Measurements from ENCODE around the gene SUMO2. TPM values are rescaled to one million over a fixed set of nuclear protein-coding genes. Genes with fewer than 3 reads are reported as not detected.

Gene SUMO2
- total and polyA plus RNA-seq, 2 of the 13 experiments (the other 11 are each of a cell fraction or from before 2014, with no cell fraction given): 337 to 553 TPM

DNA sequence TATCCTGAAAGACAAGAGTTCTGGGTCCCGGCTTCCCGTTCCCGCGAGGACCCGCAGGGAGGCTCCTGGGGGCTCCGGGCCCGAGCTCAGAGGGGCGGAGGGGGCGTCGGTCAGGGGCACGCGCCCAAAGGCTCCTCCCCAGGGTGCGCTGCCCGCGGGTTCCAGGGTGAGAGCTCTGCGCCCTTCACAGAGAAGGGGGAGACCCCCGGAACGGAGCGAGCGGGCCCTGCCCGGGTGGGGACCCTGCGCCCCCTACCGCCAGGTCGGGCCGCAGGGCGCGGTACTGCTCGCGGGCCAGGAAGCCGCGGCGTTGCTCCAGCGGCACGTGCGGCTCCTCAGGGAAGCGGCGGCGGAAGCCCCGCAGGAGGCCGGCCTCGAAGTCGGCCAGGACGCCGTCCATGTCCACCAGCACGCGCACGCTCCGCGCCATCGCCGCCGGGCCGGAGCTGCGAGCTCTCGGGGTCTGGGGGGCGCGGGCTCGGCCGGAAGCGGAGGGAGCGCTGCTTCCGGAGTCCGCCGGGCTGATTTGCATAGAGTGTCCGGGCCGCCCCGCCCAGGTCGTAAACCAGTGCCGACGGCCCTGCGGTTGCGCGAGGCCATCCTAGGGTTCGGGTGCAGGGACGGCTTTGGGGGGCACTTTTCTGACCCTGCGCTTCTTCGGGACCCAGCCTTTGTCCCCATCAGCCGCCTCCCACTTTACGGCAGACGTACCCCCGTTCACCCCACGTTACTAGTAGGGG, 51.3 kb downstream of the SUMO2 start, which contains the start of gene NT5C (continued):
- TF ChIP-seq, protein P1, sequence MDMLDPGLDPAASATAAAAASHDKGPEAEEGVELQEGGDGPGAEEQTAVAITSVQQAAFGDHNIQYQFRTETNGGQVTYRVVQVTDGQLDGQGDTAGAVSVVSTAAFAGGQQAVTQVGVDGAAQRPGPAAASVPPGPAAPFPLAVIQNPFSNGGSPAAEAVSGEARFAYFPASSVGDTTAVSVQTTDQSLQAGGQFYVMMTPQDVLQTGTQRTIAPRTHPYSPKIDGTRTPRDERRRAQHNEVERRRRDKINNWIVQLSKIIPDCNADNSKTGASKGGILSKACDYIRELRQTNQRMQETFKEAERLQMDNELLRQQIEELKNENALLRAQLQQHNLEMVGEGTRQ (IDR thresholded peaks at IDR 0.05; ENCODE audit: low read depth, low read length): no peak
- TF ChIP-seq, protein P1 (CRISPR knock-in tag; IDR thresholded peaks at IDR 0.05; ENCODE audit: borderline replicate concordance): no peak
- TF ChIP-seq, protein P2, sequence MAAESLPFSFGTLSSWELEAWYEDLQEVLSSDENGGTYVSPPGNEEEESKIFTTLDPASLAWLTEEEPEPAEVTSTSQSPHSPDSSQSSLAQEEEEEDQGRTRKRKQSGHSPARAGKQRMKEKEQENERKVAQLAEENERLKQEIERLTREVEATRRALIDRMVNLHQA (CRISPR knock-in tag; IDR thresholded peaks at IDR 0.05): no peak
- TF ChIP-seq KLF6 (CRISPR knock-in tag; IDR thresholded peaks at IDR 0.05) (peak; percentile 91), ZNF776 (CRISPR knock-in tag; IDR thresholded peaks at IDR 0.05) (peak; percentile 98), TCF7L2 (IDR thresholded peaks at IDR 0.05; ENCODE audit: low read depth, low read length) (no peak), ZNF775 (CRISPR knock-in tag; IDR thresholded peaks at IDR 0.05; ENCODE audit: borderline replicate concordance) (no peak; the same call in 1 of the 2 replicates), ZNF383 (CRISPR knock-in tag; IDR thresholded peaks at IDR 0.05; ENCODE audit: borderline replicate concordance) (0 out of 2 replicates have a peak, but pooled peaks have one; percentile 50), ZFAT (CRISPR knock-in tag; conservative IDR thresholded peaks at IDR 0.05) (no peak), POLR2G (IDR thresholded peaks at IDR 0.05; ENCODE audit: low read depth, low read length) (peak; percentile 98), SKI (IDR thresholded peaks at IDR 0.05; ENCODE audit: partially characterized antibody) (peak; percentile 31), TSC22D2 (CRISPR knock-in tag; IDR thresholded peaks at IDR 0.05; ENCODE audit: borderline replicate concordance) (no peak), ZNF460 (CRISPR knock-in tag; IDR thresholded peaks at IDR 0.05; ENCODE audit: borderline replicate concordance) (no peak), ZNF263 (CRISPR knock-in tag; IDR thresholded peaks at IDR 0.05) (no peak; the same call in 1 of the 2 replicates), ISX (CRISPR knock-in tag; conservative IDR thresholded peaks at IDR 0.05) (no peak; the same call in 1 of the 2 replicates), MAZ (IDR thresholded peaks at IDR 0.05; ENCODE audit: borderline replicate concordance, low read depth, low read length) (peak; percentile 74; the same call in 1 of the 2 replicates), MAZ (CRISPR knock-in tag; IDR thresholded peaks at IDR 0.05; ENCODE audit: low read depth) (peak; percentile 88), ZNF792 (CRISPR knock-in tag; IDR thresholded peaks at IDR 0.05) (0 out of 2 replicates have a peak, but pooled peaks have one; percentile 43)
- TF ChIP-seq, protein P3, sequence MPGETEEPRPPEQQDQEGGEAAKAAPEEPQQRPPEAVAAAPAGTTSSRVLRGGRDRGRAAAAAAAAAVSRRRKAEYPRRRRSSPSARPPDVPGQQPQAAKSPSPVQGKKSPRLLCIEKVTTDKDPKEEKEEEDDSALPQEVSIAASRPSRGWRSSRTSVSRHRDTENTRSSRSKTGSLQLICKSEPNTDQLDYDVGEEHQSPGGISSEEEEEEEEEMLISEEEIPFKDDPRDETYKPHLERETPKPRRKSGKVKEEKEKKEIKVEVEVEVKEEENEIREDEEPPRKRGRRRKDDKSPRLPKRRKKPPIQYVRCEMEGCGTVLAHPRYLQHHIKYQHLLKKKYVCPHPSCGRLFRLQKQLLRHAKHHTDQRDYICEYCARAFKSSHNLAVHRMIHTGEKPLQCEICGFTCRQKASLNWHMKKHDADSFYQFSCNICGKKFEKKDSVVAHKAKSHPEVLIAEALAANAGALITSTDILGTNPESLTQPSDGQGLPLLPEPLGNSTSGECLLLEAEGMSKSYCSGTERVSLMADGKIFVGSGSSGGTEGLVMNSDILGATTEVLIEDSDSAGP (CRISPR knock-in tag; IDR thresholded peaks at IDR 0.05; ENCODE audit: borderline replicate concordance): peak; percentile 80; the same call in 1 of the 2 replicates
- TF ChIP-seq, protein P4, sequence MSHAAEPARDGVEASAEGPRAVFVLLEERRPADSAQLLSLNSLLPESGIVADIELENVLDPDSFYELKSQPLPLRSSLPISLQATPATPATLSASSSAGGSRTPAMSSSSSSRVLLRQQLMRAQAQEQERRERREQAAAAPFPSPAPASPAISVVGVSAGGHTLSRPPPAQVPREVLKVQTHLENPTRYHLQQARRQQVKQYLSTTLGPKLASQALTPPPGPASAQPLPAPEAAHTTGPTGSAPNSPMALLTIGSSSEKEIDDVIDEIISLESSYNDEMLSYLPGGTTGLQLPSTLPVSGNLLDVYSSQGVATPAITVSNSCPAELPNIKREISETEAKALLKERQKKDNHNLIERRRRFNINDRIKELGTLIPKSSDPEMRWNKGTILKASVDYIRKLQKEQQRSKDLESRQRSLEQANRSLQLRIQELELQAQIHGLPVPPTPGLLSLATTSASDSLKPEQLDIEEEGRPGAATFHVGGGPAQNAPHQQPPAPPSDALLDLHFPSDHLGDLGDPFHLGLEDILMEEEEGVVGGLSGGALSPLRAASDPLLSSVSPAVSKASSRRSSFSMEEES (CRISPR knock-in tag; IDR thresholded peaks at IDR 0.05): peak; percentile 56; the same call in 1 of the 2 replicates
- TF ChIP-seq, protein P5, sequence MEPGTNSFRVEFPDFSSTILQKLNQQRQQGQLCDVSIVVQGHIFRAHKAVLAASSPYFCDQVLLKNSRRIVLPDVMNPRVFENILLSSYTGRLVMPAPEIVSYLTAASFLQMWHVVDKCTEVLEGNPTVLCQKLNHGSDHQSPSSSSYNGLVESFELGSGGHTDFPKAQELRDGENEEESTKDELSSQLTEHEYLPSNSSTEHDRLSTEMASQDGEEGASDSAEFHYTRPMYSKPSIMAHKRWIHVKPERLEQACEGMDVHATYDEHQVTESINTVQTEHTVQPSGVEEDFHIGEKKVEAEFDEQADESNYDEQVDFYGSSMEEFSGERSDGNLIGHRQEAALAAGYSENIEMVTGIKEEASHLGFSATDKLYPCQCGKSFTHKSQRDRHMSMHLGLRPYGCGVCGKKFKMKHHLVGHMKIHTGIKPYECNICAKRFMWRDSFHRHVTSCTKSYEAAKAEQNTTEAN (CRISPR knock-in tag; conservative IDR thresholded peaks at IDR 0.05): peak; percentile 83

All from HepG2 (cell line).